HG02885 (cell line): ENCODE measurements around the gene MARCHF10.
"Not testable (repeated sequence)": the region's sequence is repeated elsewhere in the genome, so short reads cannot be mapped to it uniquely, and the experiment has no call there.

Source experiments
- ATAC-seq: cut with Tn5 transposase; IDR thresholded peaks from one replicate; pipeline ENCODE4 v1.9.1; 2021; ENCODE audit warnings: mild to moderate bottlenecking; ENCODE audit not compliant: unreplicated experiment, poor library complexity

The MARCHF10 gene

GRCh38 chr17:62705156-62705777 is 102.8 kb downstream of the MARCHF10 start:
- no peak for ATAC-seq

- no peak for ATAC-seq
These were observed 103.6 kb downstream of the MARCHF10 start for GRCh38 chr17:62704381-62704971.

- ATAC-seq = peak; percentile 93
These were observed 104.2 kb downstream of the MARCHF10 start for GRCh38 chr17:62703776-62704380.

- ATAC-seq = no peak
These were observed 104.8 kb downstream of the MARCHF10 start for GRCh38 chr17:62703261-62703775.

GRCh38 chr17:62702746-62703260 is 105.3 kb downstream of the MARCHF10 start:
- no peak for ATAC-seq

GRCh38 chr17:62701706-62702085 is 106.4 kb downstream of the MARCHF10 start:
- ATAC-seq = no peak

GRCh38 chr17:62700964-62701705 is 107.0 kb downstream of the MARCHF10 start:
- no peak for ATAC-seq

GRCh38 chr17:62698459-62698858 is 109.7 kb downstream of the MARCHF10 start:
- ATAC-seq = not testable (repeated sequence)

- ATAC-seq = no peak
These were observed 111.2 kb downstream of the MARCHF10 start for GRCh38 chr17:62696726-62697490.

- no peak for ATAC-seq
These were observed 111.9 kb downstream of the MARCHF10 start for GRCh38 chr17:62696256-62696655.

GRCh38 chr17:62695093-62695738 is 112.9 kb downstream of the MARCHF10 start:
- ATAC-seq = not testable (repeated sequence)

- ATAC-seq = no peak
These were observed 114.3 kb downstream of the MARCHF10 start for GRCh38 chr17:62693616-62694409.

GRCh38 chr17:62692721-62693431 is 115.2 kb downstream of the MARCHF10 start:
- no peak for ATAC-seq

- no peak for ATAC-seq
These were observed 115.9 kb downstream of the MARCHF10 start for GRCh38 chr17:62692159-62692651.

- ATAC-seq = not testable (repeated sequence)
These were observed 116.6 kb downstream of the MARCHF10 start for GRCh38 chr17:62691589-62691915.

GRCh38 chr17:62690168-62690897 is 117.8 kb downstream of the MARCHF10 start:
- ATAC-seq = no peak

GRCh38 chr17:62689441-62690167 is 118.5 kb downstream of the MARCHF10 start:
- ATAC-seq = no peak
